MM.1S (cell line): ENCODE results near the gene DHX32.

Experiments used
- CTCF ChIP-seq: fragments of 300-600 bp; sonication (generic); IDR thresholded peaks from 2 replicates; pipeline ENCODE4 v1.5.1; 2016; ENCODE audit warnings: antibody characterized with exemption, low read length, mixed read lengths
- EZH2 ChIP-seq: fragments of 300-600 bp; sonication (generic); optimal IDR thresholded peaks from 2 replicates; pipeline ENCODE3; 2017; ENCODE audit warnings: low read depth, mild to moderate bottlenecking, antibody characterized with exemption, low read length, mixed read lengths
- EZH2phosphoT487 ChIP-seq: fragments of 300-600 bp; sonication (generic); IDR thresholded peaks from 2 replicates; pipeline ENCODE4 v1.6.1; 2018; ENCODE audit warnings: antibody characterized with exemption, low read length

- TF ChIP-seq CTCF = no peak
- no peak for TF ChIP-seq EZH2phosphoT487
- TF ChIP-seq EZH2 = no peak
Observed at GRCh38 chr10:125845617-125846016, 35.5 kb downstream of the DHX32 start.
